ENCODE data around the gene TCTN3.

DNA sequence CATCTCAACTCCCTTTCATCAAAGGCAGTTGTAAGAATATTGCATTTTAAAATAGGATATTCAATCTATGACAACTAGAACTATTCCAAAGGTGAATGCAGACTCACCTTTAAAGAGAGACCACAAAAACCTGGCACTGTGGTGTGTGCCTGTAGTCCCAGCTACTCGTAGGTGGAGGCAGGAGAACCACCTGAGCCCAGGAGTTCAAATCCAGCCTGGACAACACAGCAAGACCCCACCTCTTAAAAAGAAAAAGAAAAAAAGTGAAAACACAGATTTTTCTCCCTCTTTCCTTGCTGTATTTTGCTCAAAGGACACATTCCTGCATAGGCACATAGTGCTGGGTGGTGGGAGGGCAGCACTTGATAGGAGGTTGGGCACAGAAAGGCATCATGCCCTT lies 36.5 kb downstream of the TCTN3 start:
- TF ChIP-seq, protein P1, sequence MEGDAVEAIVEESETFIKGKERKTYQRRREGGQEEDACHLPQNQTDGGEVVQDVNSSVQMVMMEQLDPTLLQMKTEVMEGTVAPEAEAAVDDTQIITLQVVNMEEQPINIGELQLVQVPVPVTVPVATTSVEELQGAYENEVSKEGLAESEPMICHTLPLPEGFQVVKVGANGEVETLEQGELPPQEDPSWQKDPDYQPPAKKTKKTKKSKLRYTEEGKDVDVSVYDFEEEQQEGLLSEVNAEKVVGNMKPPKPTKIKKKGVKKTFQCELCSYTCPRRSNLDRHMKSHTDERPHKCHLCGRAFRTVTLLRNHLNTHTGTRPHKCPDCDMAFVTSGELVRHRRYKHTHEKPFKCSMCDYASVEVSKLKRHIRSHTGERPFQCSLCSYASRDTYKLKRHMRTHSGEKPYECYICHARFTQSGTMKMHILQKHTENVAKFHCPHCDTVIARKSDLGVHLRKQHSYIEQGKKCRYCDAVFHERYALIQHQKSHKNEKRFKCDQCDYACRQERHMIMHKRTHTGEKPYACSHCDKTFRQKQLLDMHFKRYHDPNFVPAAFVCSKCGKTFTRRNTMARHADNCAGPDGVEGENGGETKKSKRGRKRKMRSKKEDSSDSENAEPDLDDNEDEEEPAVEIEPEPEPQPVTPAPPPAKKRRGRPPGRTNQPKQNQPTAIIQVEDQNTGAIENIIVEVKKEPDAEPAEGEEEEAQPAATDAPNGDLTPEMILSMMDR (IDR thresholded peaks at IDR 0.05), result no peak
- no peak for TF ChIP-seq POLR2A (IDR thresholded peaks at IDR 0.05)
